ENCODE data around the gene FKRP.

GRCh38 chr19:46766569-46767317 lies 20.9 kb downstream of the FKRP start:
- TF ChIP-seq, protein P1, sequence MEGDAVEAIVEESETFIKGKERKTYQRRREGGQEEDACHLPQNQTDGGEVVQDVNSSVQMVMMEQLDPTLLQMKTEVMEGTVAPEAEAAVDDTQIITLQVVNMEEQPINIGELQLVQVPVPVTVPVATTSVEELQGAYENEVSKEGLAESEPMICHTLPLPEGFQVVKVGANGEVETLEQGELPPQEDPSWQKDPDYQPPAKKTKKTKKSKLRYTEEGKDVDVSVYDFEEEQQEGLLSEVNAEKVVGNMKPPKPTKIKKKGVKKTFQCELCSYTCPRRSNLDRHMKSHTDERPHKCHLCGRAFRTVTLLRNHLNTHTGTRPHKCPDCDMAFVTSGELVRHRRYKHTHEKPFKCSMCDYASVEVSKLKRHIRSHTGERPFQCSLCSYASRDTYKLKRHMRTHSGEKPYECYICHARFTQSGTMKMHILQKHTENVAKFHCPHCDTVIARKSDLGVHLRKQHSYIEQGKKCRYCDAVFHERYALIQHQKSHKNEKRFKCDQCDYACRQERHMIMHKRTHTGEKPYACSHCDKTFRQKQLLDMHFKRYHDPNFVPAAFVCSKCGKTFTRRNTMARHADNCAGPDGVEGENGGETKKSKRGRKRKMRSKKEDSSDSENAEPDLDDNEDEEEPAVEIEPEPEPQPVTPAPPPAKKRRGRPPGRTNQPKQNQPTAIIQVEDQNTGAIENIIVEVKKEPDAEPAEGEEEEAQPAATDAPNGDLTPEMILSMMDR (conservative IDR thresholded peaks at IDR 0.05) = peak; percentile 92
- TF ChIP-seq EZH2 (IDR thresholded peaks at IDR 0.05; ENCODE audit: low read depth) = no peak

Measured in PC-9 (cell line).